T-helper 1 cell treated with Interleukin-12 subunit alpha and Interleukin-12 subunit beta and Interleukin-4 antibody, amounts not matched to agents 30 μg/mL and 1 μg/mL, for 36 hours (primary cell): ENCODE results near the gene TAB2.
A peak's percentile ranks its signal among the peaks of the same experiment; 100 is the strongest.

Experiments
- H3K27ac Mint-ChIP-seq: one replicate; pipeline ENCODE4 v1.8.0; 2021; ENCODE audit warnings: mild to moderate bottlenecking, mixed read lengths
- H3K27me3 Mint-ChIP-seq: one replicate; pipeline ENCODE4 v1.8.0; 2021; ENCODE audit warnings: low read depth, mixed read lengths
- H3K36me3 Mint-ChIP-seq: one replicate; pipeline ENCODE4 v1.8.0; 2021; ENCODE audit warnings: low read depth, mixed read lengths
- H3K4me1 Mint-ChIP-seq: one replicate; pipeline ENCODE4 v1.8.0; 2021; ENCODE audit warnings: low read depth, mixed read lengths
- H3K4me3 Mint-ChIP-seq: one replicate; pipeline ENCODE4 v1.8.0; 2021; ENCODE audit warnings: mild to moderate bottlenecking, moderate library complexity, mixed read lengths
- H3K9me3 Mint-ChIP-seq: one replicate; pipeline ENCODE4 v1.8.0; 2021; ENCODE audit warnings: mixed read lengths

The TAB2 gene, protein sequence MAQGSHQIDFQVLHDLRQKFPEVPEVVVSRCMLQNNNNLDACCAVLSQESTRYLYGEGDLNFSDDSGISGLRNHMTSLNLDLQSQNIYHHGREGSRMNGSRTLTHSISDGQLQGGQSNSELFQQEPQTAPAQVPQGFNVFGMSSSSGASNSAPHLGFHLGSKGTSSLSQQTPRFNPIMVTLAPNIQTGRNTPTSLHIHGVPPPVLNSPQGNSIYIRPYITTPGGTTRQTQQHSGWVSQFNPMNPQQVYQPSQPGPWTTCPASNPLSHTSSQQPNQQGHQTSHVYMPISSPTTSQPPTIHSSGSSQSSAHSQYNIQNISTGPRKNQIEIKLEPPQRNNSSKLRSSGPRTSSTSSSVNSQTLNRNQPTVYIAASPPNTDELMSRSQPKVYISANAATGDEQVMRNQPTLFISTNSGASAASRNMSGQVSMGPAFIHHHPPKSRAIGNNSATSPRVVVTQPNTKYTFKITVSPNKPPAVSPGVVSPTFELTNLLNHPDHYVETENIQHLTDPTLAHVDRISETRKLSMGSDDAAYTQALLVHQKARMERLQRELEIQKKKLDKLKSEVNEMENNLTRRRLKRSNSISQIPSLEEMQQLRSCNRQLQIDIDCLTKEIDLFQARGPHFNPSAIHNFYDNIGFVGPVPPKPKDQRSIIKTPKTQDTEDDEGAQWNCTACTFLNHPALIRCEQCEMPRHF

DNA sequence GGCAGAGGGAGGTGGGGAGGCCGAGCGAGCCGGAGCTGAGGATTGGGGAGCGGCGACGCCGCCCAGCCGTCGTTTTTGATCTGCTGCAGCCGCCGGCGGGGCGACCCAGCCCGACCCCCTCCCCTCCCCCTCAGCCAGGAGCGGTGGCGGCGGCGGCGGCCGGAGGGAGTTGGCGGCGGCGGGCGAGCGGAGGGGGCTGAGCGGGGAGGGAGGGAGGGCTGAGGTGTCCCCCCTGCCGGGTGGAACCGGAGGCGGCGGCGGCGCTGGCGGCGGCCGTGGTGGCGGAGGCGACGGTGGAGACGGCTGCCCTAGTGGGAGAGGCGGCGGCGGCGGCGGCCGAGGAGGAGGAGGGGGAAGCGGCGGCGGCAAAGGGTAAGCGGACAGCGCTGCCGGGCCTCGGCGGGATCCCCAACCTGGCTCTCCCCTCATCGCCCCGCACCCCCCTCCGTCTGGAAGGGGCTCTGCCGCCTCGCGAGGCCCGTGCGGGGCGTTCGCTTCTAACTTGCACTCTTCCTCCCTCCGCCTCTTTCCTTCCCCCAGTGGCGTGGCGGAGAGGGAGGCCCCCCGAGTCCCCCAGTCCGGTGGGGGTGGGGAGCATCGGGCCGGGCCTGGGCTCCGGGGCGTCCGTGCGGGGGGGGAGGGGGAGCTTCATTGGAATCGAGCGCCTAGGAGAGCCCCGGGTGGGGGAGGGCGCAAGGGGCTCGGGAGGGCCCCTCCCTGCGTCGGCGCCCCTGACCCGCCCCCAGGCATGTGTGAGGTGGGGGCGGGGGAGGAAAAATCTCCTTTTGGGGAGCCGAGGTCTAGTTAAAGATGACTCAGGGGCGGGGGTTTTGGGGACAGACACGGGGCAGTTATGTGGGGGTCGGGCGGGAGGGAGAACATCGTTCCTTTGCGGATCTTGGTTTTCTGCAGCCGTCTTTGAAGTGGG is at the start of gene TAB2:
TSS of gene TAB2 (plus strand) at position 69 of the 928 bp plus-strand sequence. CDS start 52,286 bp downstream, outside the sequence.
- peak within 1 kb of the TSS; percentile 93 for H3K4me3 Mint-ChIP-seq
- peaks cover 40% of the 10 kb centered on the region for H3K36me3 Mint-ChIP-seq
- no peaks in the 10 kb centered on the region for H3K27me3 Mint-ChIP-seq
- H3K4me1 Mint-ChIP-seq: peaks cover 40% of the 10 kb centered on the region
- peaks cover 7% of the 10 kb centered on the region for H3K9me3 Mint-ChIP-seq
- H3K27ac Mint-ChIP-seq: peak within 1 kb of the TSS; percentile 95

DNA sequence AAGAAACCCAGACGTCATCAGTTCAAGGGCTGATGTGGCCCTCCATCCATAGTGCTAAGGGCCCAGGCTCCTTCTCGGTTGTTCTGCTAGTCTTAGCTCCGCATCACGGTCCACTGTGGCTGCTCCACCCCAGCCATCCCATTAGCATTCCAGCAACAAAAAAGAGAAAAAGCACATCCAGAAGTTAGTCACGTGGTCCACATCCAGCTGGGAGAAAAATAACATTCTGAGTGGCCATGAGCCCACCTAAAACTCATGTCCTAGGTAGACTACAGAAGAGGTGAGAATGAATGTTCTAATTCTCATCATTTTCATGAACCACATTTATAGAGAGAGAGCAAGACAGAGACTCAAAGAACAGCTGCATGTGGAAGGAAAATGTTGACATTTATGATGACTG is 49.4 kb upstream of the TAB2 start:
- Mint-ChIP-seq H3K36me3 (peaks cover 10% of the 10 kb centered on the region), H3K27me3 (no peaks in the 10 kb centered on the region), H3K9me3 (peaks cover 11% of the 10 kb centered on the region), H3K27ac (no peak overlapping the region), H3K4me1 (peaks cover 50% of the 10 kb centered on the region), H3K4me3 (no peak overlapping the region)

DNA sequence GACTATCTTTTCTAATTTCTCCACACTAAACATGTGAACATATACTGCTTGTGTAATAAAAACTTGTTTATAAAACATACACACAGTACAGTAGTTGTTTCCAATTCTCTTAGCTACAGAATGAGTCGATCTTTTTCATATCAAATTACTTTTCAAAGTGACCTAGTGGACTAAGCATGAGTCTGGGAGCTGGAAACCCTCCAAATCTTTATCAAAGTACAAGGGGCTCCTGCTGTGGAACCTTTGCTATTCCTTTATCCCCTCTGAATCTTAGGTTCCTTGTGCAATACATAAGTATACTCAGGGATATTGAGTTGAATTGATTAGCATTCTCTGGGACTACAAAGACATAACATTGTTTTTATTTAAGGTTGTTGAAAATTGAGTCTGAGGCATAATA is 48.7 kb upstream of the TAB2 start:
- no peak overlapping the region for H3K27ac Mint-ChIP-seq
- no peak overlapping the region for H3K4me3 Mint-ChIP-seq
- H3K4me1 Mint-ChIP-seq: peaks cover 53% of the 10 kb centered on the region
- H3K27me3 Mint-ChIP-seq: no peaks in the 10 kb centered on the region
- H3K9me3 Mint-ChIP-seq: peaks cover 17% of the 10 kb centered on the region
- H3K36me3 Mint-ChIP-seq: peaks cover 16% of the 10 kb centered on the region

DNA sequence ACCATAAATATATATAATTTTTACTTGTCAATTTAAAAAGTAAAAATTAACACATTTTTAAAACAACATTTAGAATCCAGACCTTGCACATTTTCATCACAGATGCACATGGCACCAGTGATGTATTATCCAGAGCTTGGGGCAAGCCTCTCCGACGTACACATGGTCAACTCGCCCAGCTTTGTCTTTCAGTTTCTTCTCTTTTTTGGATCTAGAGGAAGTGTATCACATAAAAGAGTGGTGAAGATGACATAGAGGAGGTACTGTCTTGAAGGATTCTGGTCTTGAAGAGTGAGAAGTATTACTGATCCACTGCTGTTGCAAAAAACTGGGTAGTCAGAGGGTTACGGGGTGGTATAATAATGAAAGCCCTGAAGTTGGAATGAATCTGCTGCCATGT is 46.9 kb upstream of the TAB2 start:
- Mint-ChIP-seq H3K27me3 (no peaks in the 10 kb centered on the region), H3K4me3 (no peak overlapping the region), H3K36me3 (peaks cover 23% of the 10 kb centered on the region), H3K4me1 (peaks cover 47% of the 10 kb centered on the region), H3K9me3 (peaks cover 26% of the 10 kb centered on the region), H3K27ac (no peak overlapping the region)

DNA sequence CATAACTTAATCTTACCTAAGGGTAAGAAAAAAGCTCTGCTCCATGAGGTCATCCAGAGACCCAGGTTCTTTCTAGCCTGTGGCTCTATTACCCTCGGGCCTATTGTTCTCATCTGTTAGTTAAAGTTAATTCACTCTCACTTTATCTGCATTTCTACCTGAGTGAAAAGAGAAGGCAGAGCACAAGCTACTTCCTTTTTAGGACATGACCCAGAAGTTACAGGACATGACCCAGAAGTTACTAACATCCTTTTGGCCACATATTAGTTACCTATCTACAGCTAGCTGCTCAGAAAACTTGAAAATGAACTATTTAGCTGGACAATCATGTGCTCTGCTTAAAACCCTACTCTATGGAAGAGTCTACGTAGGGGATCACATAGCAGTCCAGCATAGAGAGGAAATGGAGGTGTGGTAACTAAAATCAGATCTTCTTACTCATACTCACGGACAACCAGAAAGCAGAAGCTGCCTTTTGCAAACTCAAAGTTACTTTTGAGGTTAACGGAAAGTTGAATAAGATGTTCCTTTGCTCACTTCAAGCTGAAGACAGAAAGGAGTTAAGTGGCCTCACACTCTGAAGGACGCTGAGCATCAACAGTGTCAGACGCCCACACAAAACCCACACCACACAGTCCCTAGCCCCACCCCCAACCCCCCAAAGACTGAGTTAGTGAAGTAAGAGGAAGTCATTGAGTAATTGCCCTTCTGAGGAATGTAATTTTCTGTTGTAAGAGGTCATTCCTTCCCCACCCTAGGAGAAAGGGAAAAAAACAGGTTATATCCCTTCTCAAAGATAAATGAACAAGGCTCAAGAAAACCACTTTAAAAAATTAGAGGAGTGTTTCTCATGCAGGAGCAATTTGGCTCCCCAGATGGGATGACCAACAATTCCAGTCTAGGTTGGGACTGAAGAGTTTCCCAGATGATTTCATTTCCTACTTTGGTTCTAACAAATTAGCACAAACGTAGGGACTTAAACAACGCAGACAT is 45.9 kb upstream of the TAB2 start:
- H3K4me1 Mint-ChIP-seq: peaks cover 41% of the 10 kb centered on the region
- peaks cover 24% of the 10 kb centered on the region for H3K36me3 Mint-ChIP-seq
- H3K27ac Mint-ChIP-seq: peak overlapping the region; percentile 95
- no peaks in the 10 kb centered on the region for H3K27me3 Mint-ChIP-seq
- peak overlapping the region; percentile 64 for H3K4me3 Mint-ChIP-seq
- H3K9me3 Mint-ChIP-seq: peaks cover 26% of the 10 kb centered on the region

DNA sequence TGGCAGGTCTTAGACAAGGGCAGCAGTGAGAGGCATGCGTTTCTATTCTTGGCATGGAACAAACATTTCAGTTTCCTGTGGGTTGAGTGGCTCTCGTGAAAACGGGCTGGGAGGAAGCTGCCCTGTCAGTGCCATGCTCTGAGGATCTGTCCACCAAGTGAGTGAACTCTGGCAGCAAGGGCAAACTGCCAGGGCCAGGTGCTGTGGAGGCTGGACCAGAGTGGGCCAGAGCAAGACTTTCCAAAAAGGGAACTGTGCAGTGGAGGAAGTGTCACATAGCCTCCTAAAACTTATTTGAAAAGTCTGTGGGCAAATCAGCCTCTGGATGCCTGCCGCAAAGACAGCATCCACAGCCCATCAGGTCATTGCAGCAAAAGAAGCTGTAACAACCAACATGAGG is 44.2 kb upstream of the TAB2 start:
- Mint-ChIP-seq H3K9me3 (peaks cover 26% of the 10 kb centered on the region), H3K27ac (peak overlapping the region; percentile 13)

DNA sequence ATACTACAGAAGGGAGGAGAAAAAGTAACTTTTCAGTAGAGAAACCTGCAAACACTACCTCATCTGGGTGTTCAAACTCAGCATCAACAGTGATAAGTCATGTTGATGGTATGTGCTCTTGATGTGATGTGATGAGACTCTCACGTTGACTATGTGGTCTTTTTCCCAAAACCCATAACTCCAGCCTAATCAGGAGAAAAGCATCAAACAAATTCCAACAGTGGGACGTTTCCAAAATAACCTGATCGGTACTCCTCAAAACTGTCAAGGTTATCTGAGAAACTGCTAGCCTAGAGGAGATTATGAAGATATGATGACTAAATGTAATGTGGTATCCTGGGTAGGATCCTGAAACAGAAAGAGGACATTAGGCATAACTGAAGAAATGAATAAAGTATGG is 41.9 kb upstream of the TAB2 start:
- H3K36me3 Mint-ChIP-seq: peaks cover 24% of the 10 kb centered on the region
- peaks cover 52% of the 10 kb centered on the region for H3K4me1 Mint-ChIP-seq
- H3K4me3 Mint-ChIP-seq: no peak overlapping the region
- no peaks in the 10 kb centered on the region for H3K27me3 Mint-ChIP-seq
- H3K9me3 Mint-ChIP-seq: peaks cover 26% of the 10 kb centered on the region
- H3K27ac Mint-ChIP-seq: no peak overlapping the region

More for the DNA sequence above, 44.2 kb upstream of the TAB2 start:
- H3K4me1 Mint-ChIP-seq: peaks cover 38% of the 10 kb centered on the region
- peaks cover 24% of the 10 kb centered on the region for H3K36me3 Mint-ChIP-seq
- H3K4me3 Mint-ChIP-seq: peak overlapping the region; percentile 14
- no peaks in the 10 kb centered on the region for H3K27me3 Mint-ChIP-seq

DNA sequence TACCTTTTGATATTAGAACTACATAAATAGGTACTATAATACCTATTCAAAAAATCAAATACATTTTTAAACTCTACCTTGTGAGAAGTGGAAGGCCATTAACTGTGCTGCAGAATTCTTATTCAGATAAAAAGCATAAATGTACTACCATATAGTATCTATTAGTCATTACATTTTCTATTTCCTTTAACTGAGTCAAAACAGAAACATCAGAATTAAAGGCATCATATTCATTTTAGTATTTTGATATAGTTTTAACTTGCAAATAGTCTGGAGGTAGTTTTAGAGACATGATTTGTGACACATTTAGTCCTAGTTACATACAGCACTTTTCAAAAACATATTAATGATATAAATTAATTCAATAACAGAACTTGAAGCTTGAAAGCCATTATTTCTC is 39.9 kb upstream of the TAB2 start:
- no peaks in the 10 kb centered on the region for H3K27me3 Mint-ChIP-seq
- peaks cover 35% of the 10 kb centered on the region for H3K4me1 Mint-ChIP-seq
- no peak overlapping the region for H3K4me3 Mint-ChIP-seq
- peaks cover 18% of the 10 kb centered on the region for H3K36me3 Mint-ChIP-seq
- peaks cover 17% of the 10 kb centered on the region for H3K9me3 Mint-ChIP-seq
- no peak overlapping the region for H3K27ac Mint-ChIP-seq

DNA sequence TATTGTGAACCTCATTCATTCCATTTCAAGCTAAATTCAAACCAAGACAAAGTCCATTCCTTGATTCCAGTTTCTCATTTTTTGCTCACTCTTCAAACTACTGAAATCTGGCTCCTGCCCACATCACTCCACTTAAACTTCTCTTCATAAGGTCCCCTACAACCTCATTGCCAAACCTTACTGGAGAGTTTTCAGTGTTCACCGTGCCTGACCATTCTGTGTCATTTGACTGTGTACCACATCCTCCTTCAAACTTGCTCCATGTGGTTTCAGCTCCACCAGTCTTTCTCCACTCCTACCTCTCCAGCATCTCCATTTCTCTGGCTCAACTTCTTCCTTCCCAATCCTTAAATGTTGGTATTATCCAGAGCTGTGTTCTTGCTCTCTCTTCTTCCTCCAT is 38.5 kb upstream of the TAB2 start:
- Mint-ChIP-seq H3K27me3 (no peaks in the 10 kb centered on the region), H3K4me3 (no peak overlapping the region), H3K4me1 (peaks cover 24% of the 10 kb centered on the region), H3K9me3 (peaks cover 7% of the 10 kb centered on the region), H3K27ac (no peak overlapping the region), H3K36me3 (peaks cover 10% of the 10 kb centered on the region)

DNA sequence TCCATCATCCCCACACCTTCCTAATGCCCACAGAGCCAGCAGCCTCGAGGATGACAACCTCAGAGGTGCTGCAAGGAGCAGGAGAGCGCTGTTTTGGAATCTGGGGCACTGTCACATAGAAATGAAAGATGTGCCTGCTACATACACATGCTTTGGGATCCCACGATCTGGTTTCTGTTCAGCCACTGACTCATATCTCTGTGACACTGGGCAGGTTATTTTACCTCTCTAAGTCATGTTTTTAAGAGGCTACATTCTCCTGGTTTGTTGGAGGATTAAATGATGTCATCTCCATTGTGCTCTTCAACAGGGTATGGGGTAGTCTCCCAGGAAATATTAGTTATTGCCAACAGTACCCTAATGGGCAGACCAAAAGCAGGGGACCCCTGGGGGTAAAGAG is 32.6 kb upstream of the TAB2 start:
- peaks cover 30% of the 10 kb centered on the region for H3K4me1 Mint-ChIP-seq
- peak overlapping the region; percentile 36 for H3K4me3 Mint-ChIP-seq
- H3K9me3 Mint-ChIP-seq: no peaks in the 10 kb centered on the region
- peak overlapping the region; percentile 62 for H3K27ac Mint-ChIP-seq
- H3K27me3 Mint-ChIP-seq: no peaks in the 10 kb centered on the region
- peaks cover 4% of the 10 kb centered on the region for H3K36me3 Mint-ChIP-seq

DNA sequence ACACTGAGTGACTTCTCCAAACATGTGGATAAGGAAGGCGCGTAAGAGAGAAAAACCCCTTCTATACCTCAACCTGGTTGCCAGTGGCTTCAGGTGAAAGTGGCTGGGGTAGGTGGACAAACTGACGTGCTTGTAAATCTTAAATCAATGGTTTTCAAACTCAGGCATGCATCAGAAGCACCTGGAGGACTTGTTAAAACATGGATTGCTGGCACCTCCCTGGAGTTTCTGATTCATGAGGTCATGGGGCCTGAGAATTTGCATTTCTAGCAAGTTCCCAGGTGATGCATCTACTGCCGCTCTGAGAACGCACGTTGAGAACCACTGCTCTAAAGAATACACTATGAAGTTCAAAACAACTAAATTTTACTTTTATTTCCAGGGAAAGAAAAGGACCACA is 31.9 kb upstream of the TAB2 start:
- Mint-ChIP-seq H3K4me3 (no peak overlapping the region), H3K4me1 (peaks cover 28% of the 10 kb centered on the region), H3K9me3 (no peaks in the 10 kb centered on the region), H3K27me3 (no peaks in the 10 kb centered on the region), H3K27ac (no peak overlapping the region), H3K36me3 (peaks cover 4% of the 10 kb centered on the region)

DNA sequence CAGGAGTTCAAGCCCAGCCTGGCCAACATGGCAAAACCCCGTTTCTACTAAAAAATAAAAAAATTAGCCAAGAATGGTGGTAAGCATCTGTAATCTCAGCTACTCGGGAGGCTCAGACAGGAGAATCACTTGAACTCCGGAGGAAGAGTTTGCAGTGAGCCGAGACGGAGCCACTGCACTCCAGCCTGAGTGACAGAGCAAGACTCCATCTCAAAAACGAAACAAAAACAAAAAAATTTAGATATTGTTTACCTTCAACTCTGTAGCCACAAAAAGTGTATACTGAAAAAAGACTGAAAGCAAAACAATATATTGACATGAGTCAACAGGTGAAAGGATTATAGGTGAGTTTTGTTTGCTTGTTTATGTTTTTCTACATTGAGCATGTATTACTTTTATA is 30.6 kb upstream of the TAB2 start:
- peaks cover 28% of the 10 kb centered on the region for H3K4me1 Mint-ChIP-seq
- H3K4me3 Mint-ChIP-seq: no peak overlapping the region
- H3K27ac Mint-ChIP-seq: no peak overlapping the region
- no peaks in the 10 kb centered on the region for H3K27me3 Mint-ChIP-seq
- H3K36me3 Mint-ChIP-seq: peaks cover 4% of the 10 kb centered on the region
- no peaks in the 10 kb centered on the region for H3K9me3 Mint-ChIP-seq

DNA sequence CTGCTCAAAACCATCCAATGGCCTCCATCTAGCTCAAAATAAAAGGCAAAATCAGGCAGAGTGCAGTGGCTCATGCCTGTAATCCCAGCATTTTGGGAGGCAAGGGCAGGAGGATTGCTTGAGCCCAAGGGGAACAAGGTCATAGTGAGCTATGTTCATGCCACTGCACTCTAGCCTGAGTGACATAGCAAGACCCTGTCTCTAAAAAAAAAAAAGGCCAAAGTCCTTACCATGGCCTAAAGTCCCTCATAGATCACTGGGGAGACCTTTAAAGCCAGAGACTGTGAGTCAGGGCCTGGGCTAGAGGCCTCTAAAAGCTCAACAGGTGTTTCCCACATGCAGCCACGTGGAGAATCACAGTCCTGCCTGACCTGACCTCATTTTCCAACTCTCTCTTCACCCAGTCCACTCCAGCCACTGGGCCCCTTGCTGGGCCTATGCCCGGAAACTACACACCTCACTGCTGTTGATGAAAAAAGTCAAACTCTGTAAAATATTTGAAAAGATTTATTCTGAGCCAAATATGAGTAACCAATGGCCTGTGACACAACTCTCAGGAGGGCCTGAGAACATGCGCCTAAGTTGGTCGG is 28.2 kb upstream of the TAB2 start:
- Mint-ChIP-seq H3K27ac (no peak overlapping the region), H3K9me3 (no peaks in the 10 kb centered on the region), H3K4me3 (no peak overlapping the region), H3K36me3 (peaks cover 4% of the 10 kb centered on the region), H3K4me1 (peaks cover 21% of the 10 kb centered on the region), H3K27me3 (no peaks in the 10 kb centered on the region)
